B cell (primary cell): ENCODE measurements around the gene CCDC117.

Source experiments
- CTCF ChIP-seq: fragments of 200-600 bp; IDR thresholded peaks from one replicate; pipeline ENCODE4 v1.8.0; 2022; ENCODE audit warnings: antibody characterized with exemption, mild to moderate bottlenecking
- EZH2 ChIP-seq: IDR thresholded peaks from 2 replicates; pipeline ENCODE4 v1.6.1; 2012; ENCODE audit warnings: borderline replicate concordance, low read depth, mild to moderate bottlenecking, moderate library complexity, low read length; ENCODE audit not compliant: insufficient read depth, poor library complexity, severe bottlenecking

GRCh38 chr22:28830441-28830840 is 57.9 kb downstream of the CCDC117 start:
- no peak for TF ChIP-seq CTCF
- TF ChIP-seq EZH2, result no peak
